GM12892 (cell line): ENCODE results near the gene CRACR2A.

Experiments
- POLR2A ChIP-seq: IDR thresholded peaks from 2 replicates; pipeline ENCODE4 v1.6.1; 2011; ENCODE audit warnings: low read depth, low read length, control low read depth
- POLR2AphosphoS5 ChIP-seq: IDR thresholded peaks from 2 replicates; pipeline ENCODE4 v1.6.1; 2011; ENCODE audit warnings: low read depth, low read length, control low read depth
- TAF1 ChIP-seq: IDR thresholded peaks from 2 replicates; pipeline ENCODE4 v1.6.1; 2011; ENCODE audit warnings: low read depth, mild to moderate bottlenecking, control low read depth, low read length, borderline replicate concordance

- TF ChIP-seq POLR2AphosphoS5 (no peak), POLR2A (no peak), TAF1 (no peak)
These were observed 71.9 kb downstream of the CRACR2A start for GRCh38 chr12:3680919-3681594.
